Measurements from ENCODE around the gene ANTXR2.

Gene ANTXR2

DNA sequence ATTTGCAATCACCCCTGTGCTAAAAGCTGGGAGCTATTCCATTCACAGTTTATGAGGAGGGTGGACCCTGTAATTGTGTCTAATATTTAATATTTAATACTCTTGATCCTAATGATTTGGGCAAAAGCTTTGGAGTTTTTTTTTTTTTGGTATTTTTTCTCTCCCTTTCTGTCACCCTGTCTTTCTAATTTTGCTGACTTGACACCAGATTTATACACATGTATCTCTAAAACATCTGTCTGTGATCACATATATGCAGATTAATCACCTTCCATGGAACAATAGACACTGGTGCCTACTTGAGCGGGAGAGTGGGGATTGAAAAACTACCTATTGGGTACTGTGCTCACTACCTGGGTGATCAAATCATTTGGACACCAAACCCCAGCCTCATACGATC is 18.7 kb upstream of the ANTXR2 start:
- DNase-seq = no peak

DNA sequence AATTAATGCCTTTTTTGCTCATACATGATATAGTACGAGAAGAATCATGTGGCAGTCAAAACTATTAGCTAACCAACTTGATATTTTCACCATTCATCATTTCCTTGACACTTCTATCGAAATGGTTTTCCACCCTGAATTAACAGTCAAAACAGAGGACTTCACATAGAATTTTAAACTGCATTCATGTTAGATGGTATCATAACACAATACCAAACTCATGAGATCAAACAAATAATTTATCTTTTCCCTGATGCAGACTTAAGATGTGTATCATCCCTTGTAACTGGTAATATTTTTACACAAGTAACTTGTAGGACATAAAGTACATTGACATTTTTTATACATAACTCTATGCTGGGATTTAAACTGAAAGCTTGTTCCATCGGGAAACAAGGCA is 18.2 kb upstream of the ANTXR2 start:
- no peak for DNase-seq

DNA sequence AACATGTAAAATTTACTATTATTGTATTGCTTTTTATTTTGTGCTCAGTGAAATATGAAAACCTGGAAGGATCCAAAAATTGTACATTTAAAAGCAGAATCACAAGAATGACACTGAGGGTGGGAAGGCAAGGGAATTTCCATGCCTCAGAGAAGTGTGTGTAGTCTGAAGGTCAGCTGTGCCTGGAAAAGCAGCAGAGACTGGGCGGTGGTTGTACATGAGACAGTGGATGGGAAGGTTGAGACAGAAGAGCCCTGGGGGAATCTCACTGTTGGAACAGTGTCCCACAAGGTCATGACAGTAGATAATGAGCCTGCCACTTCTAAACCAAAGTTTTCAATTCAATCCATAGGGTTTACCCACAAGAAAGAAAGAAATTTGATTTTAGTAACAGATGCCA is 17.1 kb upstream of the ANTXR2 start:
- no peak for DNase-seq

DNA sequence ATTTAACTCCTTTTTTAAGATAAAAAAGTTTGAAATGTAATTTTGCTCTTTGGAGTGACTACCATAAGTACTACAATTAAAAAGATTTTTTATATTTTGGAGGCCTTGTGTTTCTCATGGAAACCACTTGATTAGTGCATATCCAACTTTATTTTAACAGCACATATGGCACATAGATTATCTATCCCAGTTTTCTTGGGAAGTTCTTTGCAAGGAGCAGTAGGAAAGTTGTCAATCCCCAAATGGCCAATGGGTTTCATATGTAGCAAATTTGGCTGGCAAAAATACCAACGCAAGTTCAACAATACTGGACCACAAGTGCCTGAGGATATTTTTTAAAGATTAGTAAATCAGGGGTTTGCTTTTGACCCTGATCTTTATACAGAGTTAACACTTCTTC is 15.4 kb upstream of the ANTXR2 start:
- DNase-seq = no peak

DNA sequence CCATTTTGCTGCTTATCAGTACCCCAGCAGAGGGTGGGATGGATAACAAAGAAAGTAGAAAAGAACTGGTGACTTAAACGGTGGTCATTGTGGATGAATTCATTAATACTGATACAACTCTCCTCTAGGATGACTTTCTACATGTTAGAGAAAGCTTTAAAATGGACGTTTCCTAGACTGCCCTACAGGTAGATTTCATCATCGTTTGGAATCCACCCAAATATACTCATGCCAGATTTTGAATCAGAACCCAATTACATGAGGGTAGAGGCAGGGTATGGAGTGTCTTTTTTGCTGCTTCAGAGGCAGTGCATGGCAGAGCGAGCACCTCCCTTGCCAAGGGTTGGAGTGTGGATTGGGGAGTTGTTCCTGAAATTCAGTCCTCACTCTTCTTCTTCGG is 13.3 kb upstream of the ANTXR2 start:
- DNase-seq = no peak

DNA sequence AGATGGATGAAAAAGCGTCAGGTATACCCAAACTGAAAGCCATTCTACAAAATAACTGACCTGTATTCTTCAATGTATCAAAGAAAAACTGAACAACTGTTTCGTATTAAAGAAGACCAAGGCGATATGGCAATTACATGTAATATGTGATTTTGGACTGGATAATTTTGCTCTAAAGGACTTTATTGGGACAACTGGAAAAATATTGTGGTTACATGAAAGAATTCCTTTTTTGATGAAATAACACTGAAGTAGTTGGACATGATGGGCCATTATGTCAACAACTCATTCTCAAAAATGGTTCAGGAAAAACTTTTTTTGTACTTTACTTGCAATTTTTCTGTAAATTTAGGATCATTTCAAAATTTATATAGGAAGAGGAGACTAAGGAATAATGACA is 12.1 kb upstream of the ANTXR2 start:
- no peak for DNase-seq

DNA sequence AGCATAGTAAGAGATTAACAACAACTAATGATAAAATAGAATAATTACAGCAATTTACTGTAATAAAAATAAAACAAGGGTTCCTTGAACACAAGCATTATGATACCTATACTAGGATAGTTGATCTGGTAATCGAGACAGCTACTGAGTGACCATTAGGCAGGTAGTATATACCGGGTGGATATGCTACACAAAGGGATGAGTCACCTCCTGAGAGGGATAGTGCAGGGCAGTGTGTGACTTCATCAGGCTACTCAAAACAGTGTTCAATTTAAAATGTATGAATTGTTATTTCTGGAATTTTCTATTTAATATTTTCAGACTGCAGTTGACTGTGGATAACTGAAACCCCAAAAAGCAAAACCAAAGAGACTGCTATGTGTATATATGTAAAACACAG is 9.7 kb upstream of the ANTXR2 start:
- no peak for DNase-seq

DNA sequence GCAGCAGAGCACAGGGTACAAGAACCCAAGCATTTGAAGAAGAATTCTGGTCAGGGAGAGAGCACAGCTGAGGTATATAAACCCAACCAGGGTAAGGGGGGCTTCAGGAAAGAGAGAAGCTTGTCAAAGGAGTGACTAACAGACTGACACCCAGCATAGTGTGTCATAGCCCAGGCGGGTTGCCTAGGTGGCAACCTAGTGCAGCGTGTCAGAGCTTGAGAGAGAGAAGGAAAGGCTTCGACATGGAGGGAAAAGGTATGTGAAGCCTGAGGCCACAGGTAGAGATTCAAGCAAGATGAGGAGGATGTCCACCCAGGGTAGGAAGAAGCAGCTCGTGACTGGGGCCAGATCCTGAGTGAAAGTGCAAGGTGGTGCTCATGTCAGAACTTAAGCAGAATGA is 8.5 kb upstream of the ANTXR2 start:
- no peak for DNase-seq

DNA sequence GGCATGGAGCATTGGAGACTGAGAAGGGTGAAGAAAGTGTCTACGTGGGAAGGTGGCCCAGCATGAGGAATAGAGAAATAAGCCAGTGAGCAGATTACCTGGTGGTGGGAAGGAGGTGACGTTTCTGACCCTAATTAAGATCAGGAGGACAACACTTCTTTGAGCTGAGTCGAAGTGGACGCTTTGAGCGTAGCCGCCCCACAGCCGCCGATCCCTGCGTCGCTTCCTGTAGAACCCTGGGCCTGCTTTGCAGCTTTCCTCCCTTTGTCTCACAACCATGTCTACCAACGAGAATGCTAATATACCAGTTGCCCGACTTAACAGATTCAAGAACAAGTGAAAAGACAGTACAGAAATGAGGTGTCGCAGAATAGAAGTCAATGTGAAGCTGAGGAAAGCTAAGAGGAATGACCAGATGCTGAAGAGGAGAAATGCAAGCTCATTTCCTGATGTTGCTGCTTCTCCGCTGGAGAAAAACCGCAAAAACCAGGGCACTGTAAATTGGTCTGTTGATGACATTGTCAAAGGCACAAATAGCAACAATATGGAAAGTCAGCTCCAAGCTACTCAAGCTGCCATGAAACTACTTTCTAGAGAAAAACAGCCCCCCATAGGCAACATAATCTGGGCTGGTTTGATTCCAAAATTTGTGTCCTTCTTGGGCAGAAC is 6.4 kb upstream of the ANTXR2 start:
- no peak for DNase-seq

DNA sequence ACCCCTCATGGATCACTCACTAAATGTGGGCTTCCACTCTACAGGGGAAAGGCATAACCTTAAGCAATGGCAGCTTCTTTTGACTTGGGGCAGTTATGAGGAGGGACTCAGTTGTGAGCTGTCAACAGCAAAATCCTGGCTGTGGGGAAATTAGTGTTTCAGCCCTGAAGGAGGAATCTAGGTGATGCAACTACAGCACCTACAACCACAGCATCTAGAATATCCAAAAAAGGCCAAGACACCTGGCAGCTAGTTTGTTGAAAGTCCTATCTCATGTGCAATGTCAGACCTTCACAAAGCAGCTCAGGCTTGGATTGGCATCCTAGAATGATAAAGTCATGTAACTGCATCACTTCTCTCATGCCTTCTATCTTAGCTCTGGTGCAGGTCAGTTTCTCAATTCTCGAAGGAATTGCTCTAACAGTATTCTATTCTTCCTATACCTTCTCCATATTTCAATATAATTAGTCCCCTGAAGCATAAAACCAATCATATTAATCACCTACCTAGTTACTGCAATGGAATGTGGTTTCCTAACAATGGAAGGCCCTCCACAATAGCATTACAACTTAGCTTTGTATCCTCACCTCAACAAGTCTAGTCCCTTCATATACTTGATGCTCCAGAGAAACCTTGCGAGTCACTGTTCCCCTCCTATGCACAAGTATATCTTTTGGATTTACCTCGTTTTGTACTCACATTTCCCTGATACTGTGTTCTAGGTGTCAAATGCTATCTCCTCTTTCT is 5.5 kb upstream of the ANTXR2 start:
- no peak for DNase-seq

DNA sequence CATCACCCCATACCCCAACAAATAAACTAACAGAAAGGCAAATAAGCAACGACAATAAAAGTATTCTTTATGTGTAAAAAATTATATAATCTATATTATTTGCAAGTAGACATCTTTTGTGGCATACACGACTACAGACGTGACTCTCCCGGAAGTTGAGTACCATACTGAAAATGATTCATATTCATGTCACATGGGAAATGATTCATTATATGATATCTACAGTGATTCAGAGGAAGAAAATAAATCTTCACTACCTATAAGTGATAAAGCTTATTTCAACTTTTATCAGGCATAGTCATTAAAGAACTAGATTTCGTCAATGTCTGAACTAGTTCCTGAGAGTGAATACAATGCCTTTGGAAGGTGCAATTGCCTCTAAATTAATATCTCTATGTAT is 4.6 kb upstream of the ANTXR2 start:
- no peak for DNase-seq

DNA sequence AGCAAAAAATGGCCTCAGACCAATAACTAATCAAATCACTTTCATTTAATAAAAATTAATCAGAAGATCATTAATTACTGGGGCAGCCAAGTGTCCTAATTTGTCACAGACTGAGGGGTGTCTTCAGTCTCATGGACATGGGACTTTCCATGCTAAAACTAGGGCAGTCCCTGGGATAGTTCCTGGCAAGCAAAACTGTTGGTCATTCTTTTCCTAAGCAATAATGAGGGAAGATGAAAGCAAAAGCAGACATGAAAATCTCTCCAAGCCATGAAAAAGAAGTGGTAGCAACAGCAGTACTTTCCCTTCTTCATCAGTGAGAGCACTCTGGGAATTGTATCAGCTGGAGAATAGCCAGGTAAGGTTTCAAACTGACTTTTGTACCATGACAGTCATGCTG is 3.7 kb upstream of the ANTXR2 start:
- no peak for DNase-seq

DNA sequence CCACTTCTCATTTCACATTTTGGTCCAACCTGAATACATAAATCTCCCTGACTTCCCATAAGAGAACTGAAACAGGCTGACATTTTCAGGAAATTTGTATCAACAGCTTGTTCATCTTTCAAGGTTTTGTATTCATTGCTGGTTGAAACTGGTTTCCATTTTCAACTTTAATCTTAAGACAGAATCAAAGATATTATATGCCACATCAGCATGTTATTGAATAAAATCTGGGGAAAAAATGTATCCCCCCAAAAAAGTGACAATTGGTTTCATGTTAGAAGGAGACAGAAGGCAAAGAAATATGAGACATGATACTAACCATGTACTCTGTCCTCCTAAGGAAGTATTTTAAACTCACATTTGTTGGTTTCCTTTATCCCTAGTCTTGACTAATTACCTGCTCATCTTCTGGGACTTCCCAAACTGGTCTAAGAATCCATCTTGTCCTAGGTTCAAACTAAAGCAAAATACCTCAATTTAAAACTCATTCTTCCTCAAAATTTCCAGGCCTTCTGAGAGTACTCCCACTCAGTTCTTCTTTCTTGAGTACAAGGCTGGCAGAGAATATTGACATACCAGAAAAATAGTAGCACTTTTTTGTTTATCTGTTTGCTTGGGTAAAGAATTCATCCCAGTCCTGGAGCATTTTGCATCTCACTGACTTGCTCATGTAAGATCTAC is 3.1 kb upstream of the ANTXR2 start:
- no peak for DNase-seq

DNA sequence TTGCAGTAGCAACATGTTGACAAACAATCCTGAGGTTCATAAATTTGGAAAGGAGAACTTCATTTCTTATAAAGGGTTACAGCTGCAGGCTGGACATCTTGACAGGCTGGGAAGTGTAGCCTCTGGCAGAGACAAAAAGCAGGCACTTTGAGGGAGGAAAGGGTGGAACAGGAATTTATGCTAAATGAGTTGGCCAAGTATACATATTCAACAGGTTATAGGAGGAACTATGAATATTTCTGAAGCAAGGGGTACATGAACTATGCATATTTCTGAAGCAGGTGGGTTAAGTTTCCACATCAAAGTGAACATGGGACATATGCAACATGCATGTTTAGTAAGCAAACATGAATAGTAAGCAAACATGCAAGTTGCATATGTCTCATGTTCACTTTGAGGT is 1.6 kb upstream of the ANTXR2 start:
- no peak for DNase-seq

DNA sequence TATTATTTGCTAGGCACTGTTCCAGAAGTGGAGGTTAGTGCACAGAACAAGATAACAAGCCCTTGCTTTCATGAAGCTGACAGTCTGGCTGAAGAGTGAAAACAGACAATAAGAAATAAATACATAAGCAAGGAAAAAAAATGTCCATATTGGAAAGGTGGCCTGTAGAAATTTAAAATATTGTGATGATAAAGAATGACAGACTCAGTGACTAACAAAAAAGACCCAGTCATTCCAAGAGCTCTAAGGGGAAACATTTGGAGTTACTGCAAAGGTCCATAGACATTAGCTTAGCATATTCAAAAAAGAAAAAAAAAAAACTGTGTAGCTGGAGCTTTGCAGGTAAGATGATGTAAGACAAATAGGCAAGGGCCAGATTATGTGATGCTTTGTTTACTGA is 1.0 kb upstream of the ANTXR2 start:
- DNase-seq = no peak

DNA sequence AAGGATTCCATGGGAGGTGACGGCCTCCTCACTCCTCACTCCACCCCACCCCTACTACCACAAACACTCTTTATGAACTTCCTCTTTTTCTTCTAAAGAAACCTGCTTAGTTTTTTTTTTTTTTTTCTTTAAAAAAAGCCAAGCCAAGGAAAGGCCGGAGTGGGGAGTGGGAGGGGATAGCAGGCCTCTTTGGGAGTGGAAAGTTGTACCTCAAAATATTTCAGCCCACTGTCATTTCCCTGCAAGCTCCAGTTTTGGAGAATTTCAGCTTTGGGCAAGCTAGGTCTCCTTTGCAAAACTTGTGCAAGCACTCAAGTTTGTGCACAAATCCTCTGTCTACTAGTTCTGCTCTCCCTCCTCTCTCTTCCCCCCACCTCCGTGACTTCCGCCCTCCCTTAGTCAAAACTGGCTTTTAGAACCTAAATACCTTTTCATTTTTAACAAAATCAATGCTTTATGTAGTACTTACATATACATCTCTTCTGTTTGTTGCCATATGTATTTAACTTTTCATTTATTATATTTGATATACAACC is 512 bp upstream of the ANTXR2 start:
- DNase-seq = no peak

DNA sequence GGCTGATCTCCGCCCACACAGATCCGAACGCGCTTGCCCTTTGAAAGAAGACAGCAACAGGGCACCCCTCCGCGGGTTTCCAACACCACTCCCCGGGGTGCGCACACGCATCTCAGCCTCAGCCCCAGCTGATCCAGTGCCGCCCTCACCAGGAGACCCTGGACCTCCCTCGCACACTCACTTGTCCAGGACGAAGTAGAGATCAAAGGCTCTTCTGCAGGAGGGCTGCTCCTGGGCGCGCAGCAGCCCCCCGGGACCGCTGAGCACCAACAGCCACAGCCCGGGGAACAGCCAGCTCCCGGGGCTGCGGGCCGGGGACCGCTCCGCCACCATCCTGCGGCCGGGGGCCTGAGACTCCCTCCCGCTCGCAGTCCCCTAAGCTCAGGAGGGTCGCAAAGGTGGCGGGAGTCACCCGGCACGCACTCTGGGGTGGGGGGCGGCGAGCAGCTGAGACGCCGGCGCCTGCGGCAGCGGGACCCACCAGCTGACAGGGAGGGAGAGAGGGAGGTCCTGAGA is 743 bp downstream of the ANTXR2 start:
- DNase-seq = no peak

DNA sequence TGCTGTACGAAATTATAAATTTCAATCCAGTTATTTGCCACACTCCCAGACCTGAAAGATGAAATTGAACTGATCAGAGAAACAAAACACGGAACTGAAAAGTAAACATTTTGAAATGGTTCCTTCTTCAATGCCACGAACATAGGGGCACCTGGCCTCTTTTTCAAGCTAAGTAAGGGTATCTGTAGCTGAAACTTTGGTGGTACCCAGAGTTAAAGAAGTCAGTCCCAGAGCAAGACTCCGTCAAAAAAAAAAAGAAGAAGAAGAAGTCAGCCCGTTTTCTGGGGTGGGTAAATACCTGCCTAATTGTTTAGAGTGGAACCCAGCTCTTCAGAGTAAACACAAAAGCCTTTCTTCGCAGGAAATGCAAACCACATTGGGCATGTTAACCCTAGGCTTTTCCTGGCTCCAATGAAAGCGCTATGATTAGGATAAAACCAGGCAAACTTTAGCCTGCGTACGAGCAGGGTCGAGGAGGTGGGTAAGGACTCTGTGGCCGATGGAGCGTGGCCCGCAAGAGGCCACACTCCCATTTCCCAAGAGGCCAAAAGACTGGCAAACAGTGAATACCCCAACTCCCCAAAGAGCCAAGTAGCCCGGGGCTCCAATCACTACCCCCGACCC is 1.3 kb downstream of the ANTXR2 start:
- DNase-seq = no peak

DNA sequence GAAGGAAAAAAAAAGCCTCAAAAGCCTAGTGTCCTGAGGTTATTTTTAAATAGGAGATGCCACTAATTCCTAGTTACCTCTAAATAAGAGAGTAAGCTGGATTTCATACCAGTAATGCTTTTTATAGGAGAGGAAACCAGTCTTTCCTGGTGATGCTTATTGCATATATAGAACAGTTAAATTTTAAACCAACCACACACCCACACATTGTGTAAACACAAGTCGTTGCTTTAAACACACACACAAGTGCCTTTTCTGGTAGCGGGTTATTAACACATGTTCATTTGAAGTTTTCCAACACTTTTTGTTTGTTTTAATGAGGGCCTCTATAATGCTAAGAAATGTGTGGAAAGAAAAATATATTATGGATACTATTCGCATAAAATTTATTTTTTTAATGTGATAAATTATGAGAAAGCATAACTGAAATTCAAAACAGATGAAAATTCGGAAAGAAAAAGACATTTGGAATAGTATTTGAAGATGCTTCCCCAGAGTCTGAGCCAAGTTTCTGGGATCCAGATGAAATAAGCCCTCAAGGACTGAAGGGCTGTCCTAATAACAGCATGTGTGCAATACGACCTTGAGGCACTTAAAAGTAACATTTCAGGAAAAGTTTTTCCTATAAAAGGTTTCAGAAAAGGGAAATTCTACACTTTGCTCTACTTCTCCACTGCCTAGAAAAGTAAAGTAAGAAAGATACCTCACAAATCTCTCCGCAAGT is 2.0 kb downstream of the ANTXR2 start:
- no peak for DNase-seq

DNA sequence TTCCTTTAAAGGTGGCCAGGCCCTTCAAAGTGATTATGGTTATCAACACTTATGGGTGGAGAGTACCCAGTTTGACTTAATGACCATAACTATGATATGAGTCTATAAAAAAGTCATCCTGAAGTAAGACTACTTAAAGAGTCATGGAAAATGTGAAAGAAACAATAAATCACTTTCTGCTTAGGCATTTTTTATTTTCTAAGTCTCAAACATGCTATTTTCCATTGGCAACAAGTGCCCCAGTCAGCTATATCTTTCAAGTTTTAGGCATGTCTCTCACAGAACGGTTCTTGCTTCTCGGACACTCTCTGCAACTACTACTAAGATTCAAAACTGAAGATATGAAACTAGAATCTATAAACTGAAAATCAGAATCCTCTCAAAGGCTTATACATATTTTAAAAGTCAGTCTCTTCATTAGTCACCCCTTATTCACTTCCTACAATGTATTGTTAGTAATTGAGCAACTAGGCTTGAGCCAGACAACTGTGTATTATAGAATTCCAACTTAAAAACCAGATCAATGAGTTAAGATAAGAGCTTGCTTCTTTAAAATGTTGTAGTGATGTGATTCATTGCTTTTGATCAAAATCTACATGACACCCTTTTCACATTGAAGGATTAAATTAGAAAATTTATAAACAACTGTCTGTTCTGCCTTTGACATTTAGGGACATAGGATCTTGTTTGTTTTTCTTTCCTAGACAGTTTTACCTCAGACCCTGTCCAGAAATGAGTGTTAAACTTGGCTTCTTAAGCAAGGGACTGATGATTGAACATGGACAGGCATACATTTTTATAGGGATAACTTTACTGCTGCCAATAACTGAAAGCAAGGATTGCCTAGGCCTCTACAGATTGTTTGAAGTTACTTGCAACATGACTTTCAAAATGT is 2.9 kb downstream of the ANTXR2 start:
- no peak for DNase-seq

DNA sequence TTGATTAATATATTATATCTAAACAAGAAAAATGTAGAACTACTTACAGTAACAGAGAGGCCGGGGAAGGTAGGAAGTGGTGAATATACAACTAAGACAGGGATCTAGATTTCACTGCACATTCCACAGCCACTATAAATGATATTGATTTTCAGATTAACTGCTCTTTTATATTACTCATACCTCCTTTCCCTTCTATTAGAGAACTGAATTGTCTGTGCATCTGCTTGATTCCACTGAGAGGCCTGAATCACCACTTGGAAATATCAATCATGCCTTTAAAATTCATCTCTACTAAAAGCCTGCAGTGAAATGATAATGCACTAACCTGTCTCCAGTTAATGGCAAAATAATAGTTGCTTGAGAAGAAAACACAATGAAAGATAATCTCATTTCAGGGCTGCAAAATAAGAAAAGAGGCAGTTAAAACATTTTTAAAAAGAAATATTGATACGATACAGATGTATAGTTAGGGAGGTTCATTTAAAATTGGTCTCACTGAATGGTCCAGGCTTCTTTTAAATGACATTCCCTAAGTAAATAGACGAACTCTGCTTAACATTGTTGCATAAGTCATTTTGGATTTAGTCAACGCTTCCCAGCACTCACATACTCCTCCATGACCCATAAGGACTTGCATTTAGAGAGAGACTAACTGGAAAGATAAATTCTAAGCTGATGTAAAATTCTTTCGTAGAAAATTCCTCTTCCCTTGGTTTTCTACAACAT is 3.8 kb downstream of the ANTXR2 start:
- no peak for DNase-seq
